ENCODE data around the gene SLC11A1.

SLC11A1 gene

DNA sequence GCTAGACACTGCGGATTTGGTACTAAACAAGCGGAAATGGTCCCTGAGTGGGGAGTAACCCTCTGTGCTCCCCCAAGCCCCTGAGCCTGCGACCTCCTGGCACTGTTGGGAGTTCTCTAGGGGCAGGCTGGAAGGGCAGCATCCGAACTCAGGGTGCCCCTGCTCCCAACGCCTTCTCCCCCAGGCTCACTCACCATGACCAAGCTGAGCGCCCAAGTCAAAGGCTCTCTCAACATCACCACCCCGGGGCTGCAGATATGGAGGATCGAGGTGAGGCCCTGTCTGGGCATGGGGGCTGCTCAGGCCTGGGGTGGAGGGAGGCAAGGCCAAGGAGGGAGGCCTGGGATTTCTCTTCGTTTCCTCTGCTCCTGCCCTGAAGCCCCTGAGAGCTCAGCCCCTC is 41.5 kb downstream of the SLC11A1 start:
- no peak for DNase-seq (ENCODE audit: low read depth)
- no peak overlapping the region for H3K4me3 ChIP-seq (ENCODE audit: control insufficient read depth, low read depth, low read length)
- TF ChIP-seq, protein P1, sequence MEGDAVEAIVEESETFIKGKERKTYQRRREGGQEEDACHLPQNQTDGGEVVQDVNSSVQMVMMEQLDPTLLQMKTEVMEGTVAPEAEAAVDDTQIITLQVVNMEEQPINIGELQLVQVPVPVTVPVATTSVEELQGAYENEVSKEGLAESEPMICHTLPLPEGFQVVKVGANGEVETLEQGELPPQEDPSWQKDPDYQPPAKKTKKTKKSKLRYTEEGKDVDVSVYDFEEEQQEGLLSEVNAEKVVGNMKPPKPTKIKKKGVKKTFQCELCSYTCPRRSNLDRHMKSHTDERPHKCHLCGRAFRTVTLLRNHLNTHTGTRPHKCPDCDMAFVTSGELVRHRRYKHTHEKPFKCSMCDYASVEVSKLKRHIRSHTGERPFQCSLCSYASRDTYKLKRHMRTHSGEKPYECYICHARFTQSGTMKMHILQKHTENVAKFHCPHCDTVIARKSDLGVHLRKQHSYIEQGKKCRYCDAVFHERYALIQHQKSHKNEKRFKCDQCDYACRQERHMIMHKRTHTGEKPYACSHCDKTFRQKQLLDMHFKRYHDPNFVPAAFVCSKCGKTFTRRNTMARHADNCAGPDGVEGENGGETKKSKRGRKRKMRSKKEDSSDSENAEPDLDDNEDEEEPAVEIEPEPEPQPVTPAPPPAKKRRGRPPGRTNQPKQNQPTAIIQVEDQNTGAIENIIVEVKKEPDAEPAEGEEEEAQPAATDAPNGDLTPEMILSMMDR (IDR thresholded peaks at IDR 0.05; ENCODE audit: control insufficient read depth, insufficient read depth, low read depth, low read length, missing control alignments) = no peak

DNA sequence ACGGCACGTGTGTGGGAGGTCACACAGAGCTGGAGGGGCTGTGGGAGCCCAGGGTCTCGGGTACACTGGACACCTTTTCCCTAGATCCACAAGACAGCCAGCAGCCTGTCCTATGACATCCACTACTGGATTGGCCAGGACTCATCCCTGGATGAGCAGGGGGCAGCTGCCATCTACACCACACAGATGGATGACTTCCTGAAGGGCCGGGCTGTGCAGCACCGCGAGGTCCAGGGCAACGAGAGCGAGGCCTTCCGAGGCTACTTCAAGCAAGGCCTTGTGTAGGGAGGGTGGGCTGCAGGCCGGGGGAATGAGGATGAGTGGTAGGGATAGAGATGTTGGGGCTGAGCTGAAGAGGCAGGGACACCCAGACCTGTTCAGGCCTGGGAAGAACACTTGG is 43.5 kb downstream of the SLC11A1 start:
- DNase-seq (ENCODE audit: low read depth) = no peak
- TF ChIP-seq, protein P1 (IDR thresholded peaks at IDR 0.05; ENCODE audit: control insufficient read depth, insufficient read depth, low read depth, low read length, missing control alignments) = no peak
- H3K4me3 ChIP-seq (ENCODE audit: control insufficient read depth, low read depth, low read length) = no peak overlapping the region

DNA sequence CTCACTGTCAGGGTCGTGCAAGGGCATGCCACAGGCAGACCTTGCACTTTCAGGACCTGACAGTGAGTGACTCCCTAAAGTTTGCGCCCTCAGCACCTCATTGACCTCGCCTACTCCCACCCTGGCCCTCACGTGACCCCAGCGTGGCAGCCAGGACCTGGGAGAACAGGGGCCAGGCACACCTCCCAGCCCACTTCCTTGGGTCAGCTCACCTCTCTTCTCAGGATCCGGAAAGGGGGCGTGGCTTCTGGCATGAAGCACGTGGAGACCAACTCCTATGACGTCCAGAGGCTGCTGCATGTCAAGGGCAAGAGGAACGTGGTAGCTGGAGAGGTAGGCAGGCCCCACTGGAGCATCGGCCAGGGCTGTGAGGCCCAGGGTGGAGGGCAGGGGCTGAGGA is 45.7 kb downstream of the SLC11A1 start:
- H3K4me3 ChIP-seq (ENCODE audit: control insufficient read depth, low read depth, low read length) = no peak overlapping the region
- no peak for DNase-seq (ENCODE audit: low read depth)
- TF ChIP-seq, protein P1 (IDR thresholded peaks at IDR 0.05; ENCODE audit: control insufficient read depth, insufficient read depth, low read depth, low read length, missing control alignments) = no peak

DNA sequence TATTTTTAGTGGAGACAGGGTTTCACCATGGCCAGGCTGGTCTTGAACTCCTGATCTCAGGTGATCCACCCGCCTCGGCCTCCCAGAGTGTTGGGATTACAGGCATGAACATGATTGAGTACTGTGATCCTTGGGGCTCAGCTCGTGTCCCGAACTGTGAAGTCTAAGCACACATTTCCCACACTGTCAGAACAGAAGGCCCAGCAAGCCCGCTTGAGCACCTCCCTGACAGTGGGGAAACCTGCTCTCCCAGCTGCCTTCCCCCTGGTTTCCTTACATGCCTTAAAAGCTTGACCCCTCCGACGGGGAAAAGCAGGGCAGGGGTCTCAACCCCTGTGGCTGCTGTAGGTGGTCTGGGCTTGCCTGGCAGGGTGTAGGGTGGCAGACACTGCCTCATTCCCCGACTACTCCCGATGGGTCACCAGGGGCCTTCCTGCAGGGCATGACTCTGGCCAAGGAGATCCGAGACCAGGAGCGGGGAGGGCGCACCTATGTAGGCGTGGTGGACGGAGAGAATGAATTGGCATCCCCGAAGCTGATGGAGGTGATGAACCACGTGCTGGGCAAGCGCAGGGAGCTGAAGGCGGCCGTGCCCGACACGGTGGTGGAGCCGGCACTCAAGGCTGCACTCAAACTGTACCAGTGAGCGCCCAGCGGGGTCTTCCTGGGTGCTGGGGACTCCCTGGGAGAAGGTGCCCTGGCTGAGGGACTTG is 46.9 kb downstream of the SLC11A1 start:
- TF ChIP-seq, protein P1 (IDR thresholded peaks at IDR 0.05; ENCODE audit: control insufficient read depth, insufficient read depth, low read depth, low read length, missing control alignments) = no peak
- no peak for DNase-seq (ENCODE audit: low read depth)

DNA sequence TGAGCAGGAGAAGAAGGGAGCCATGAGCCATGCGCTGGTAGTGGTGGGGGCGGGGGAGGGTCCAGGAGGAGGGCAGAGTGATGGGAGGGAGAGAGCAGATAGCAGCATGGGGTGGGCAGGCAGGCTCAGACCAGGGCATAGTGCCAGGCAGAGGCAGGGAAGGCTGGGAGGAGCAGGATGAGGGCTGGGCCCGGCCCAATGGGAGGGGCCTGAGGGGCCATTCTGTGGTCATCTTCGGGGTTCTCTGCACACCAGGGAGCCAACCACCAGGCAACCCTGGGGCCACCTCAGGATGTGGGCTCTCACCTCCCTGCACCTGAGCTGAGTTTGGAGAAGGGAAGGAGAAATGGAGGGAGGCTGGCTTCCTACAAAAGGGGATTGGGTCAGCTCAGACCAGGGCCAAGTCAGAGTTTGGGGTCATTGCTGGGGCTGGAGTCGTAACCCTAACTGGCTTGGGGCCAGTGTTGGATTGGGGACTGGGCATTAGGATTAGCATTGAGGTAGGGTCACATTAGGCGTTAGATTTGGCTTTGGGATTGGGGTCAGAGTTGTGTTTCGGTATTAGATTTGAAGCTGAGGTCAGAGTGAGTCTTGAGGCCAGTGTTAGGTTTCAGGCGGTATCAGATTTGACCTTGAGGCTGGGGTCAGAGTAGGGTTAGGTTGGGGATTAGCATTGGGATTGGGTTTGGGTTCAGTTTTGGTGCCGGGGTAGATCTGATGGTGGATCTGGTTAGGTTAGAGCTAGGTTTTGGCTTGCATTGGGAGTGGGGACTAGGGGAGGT is 48.0 kb downstream of the SLC11A1 start:
- no peak for DNase-seq (ENCODE audit: low read depth)
- H3K4me3 ChIP-seq (ENCODE audit: control insufficient read depth, low read depth, low read length) = no peak overlapping the region
- TF ChIP-seq, protein P1 (IDR thresholded peaks at IDR 0.05; ENCODE audit: control insufficient read depth, insufficient read depth, low read depth, low read length, missing control alignments) = no peak

More for the DNA sequence above, 46.9 kb downstream of the SLC11A1 start:
- H3K4me3 ChIP-seq (ENCODE audit: control insufficient read depth, low read depth, low read length) = no peak overlapping the region

DNA sequence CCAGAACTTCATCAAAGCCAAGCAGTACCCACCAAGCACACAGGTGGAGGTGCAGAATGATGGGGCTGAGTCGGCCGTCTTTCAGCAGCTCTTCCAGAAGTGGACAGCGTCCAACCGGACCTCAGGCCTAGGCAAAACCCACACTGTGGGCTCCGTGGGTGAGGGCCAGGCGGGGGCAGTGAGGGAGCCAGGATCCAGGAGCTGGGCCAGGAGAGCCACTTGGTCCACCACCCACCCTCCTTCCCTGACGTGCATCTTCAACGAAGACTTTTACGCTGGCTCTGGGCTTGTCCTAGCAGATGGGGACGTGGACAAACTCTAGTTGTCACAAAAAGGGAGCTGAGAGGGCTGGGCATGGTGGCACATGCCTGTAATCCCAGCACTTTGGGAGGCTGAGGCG is 48.6 kb downstream of the SLC11A1 start:
- TF ChIP-seq, protein P1 (IDR thresholded peaks at IDR 0.05; ENCODE audit: control insufficient read depth, insufficient read depth, low read depth, low read length, missing control alignments) = no peak
- no peak for DNase-seq (ENCODE audit: low read depth)
- H3K4me3 ChIP-seq (ENCODE audit: control insufficient read depth, low read depth, low read length) = no peak overlapping the region
